ENCODE data around the gene FAM234B.

Gene FAM234B

GRCh38 chr12:13004986-13005385 lies 39.2 kb upstream of the FAM234B start:
- H3K4me1 Mint-ChIP-seq = peaks cover 11% of the 10 kb centered on the region

GRCh38 chr12:13005649-13006048 lies 38.5 kb upstream of the FAM234B start:
- Mint-ChIP-seq H3K4me1 (peaks cover 9% of the 10 kb centered on the region), H3K36me3 (no peaks in the 10 kb centered on the region), H3K4me3 (no peak overlapping the region), H3K27ac (no peak overlapping the region), H3K27me3 (no peaks in the 10 kb centered on the region), H3K9me3 (no peaks in the 10 kb centered on the region)
- ATAC-seq = no peak

More at GRCh38 chr12:13004986-13005385, 39.2 kb upstream of the FAM234B start:
- H3K9me3 Mint-ChIP-seq = no peaks in the 10 kb centered on the region
- H3K36me3 Mint-ChIP-seq = no peaks in the 10 kb centered on the region
- H3K27me3 Mint-ChIP-seq = no peaks in the 10 kb centered on the region
- H3K27ac Mint-ChIP-seq = no peak overlapping the region
- no peak for ATAC-seq
- H3K4me3 Mint-ChIP-seq = no peak overlapping the region

- ATAC-seq = no peak
- H3K4me3 Mint-ChIP-seq = no peak overlapping the region
- H3K4me1 Mint-ChIP-seq = no peaks in the 10 kb centered on the region
- no peak overlapping the region for H3K27ac Mint-ChIP-seq
- no peaks in the 10 kb centered on the region for H3K36me3 Mint-ChIP-seq
- no peaks in the 10 kb centered on the region for H3K27me3 Mint-ChIP-seq
- no peaks in the 10 kb centered on the region for H3K9me3 Mint-ChIP-seq
These were observed 36.5 kb upstream of the FAM234B start for GRCh38 chr12:13007496-13008233.

- H3K27ac Mint-ChIP-seq = no peak overlapping the region
- H3K4me1 Mint-ChIP-seq = no peaks in the 10 kb centered on the region
- H3K27me3 Mint-ChIP-seq = no peaks in the 10 kb centered on the region
- H3K4me3 Mint-ChIP-seq = no peak overlapping the region
- H3K36me3 Mint-ChIP-seq = no peaks in the 10 kb centered on the region
- ATAC-seq = no peak
- no peaks in the 10 kb centered on the region for H3K9me3 Mint-ChIP-seq
These were observed 35.3 kb upstream of the FAM234B start for GRCh38 chr12:13008741-13009380.

- Mint-ChIP-seq H3K27ac (no peak overlapping the region), H3K4me1 (no peaks in the 10 kb centered on the region), H3K9me3 (no peaks in the 10 kb centered on the region), H3K36me3 (no peaks in the 10 kb centered on the region), H3K27me3 (peaks cover 5% of the 10 kb centered on the region), H3K4me3 (no peak overlapping the region)
- no peak for ATAC-seq
These were observed 33.1 kb upstream of the FAM234B start for GRCh38 chr12:13011098-13011497.

- Mint-ChIP-seq H3K9me3 (no peaks in the 10 kb centered on the region), H3K36me3 (no peaks in the 10 kb centered on the region), H3K27me3 (peaks cover 68% of the 10 kb centered on the region), H3K4me3 (no peak overlapping the region), H3K27ac (no peak overlapping the region), H3K4me1 (peaks cover 6% of the 10 kb centered on the region)
- no peak for ATAC-seq
These were observed 21.3 kb upstream of the FAM234B start for GRCh38 chr12:13022851-13023271.

GRCh38 chr12:13023811-13024530 lies 20.2 kb upstream of the FAM234B start:
- ATAC-seq = no peak
- Mint-ChIP-seq H3K27me3 (peaks cover 58% of the 10 kb centered on the region), H3K4me3 (no peak overlapping the region), H3K36me3 (no peaks in the 10 kb centered on the region), H3K9me3 (no peaks in the 10 kb centered on the region), H3K4me1 (peaks cover 6% of the 10 kb centered on the region), H3K27ac (no peak overlapping the region)

- Mint-ChIP-seq H3K36me3 (no peaks in the 10 kb centered on the region), H3K27ac (no peak overlapping the region), H3K27me3 (peaks cover 53% of the 10 kb centered on the region), H3K4me3 (no peak overlapping the region), H3K4me1 (peaks cover 6% of the 10 kb centered on the region), H3K9me3 (no peaks in the 10 kb centered on the region)
- no peak for ATAC-seq
These were observed 19.7 kb upstream of the FAM234B start for GRCh38 chr12:13024531-13024916.

GRCh38 chr12:13026286-13026685 lies 17.9 kb upstream of the FAM234B start:
- Mint-ChIP-seq H3K9me3 (no peaks in the 10 kb centered on the region), H3K4me3 (no peak overlapping the region), H3K36me3 (no peaks in the 10 kb centered on the region), H3K27me3 (peaks cover 41% of the 10 kb centered on the region), H3K27ac (no peak overlapping the region), H3K4me1 (peaks cover 6% of the 10 kb centered on the region)
- ATAC-seq = no peak

GRCh38 chr12:13027032-13027431 lies 17.1 kb upstream of the FAM234B start:
- Mint-ChIP-seq H3K27me3 (peaks cover 35% of the 10 kb centered on the region), H3K4me1 (peaks cover 6% of the 10 kb centered on the region), H3K36me3 (no peaks in the 10 kb centered on the region), H3K27ac (no peak overlapping the region), H3K9me3 (no peaks in the 10 kb centered on the region), H3K4me3 (no peak overlapping the region)
- no peak for ATAC-seq

GRCh38 chr12:13027508-13027907 lies 16.7 kb upstream of the FAM234B start:
- Mint-ChIP-seq H3K27ac (no peak overlapping the region), H3K27me3 (peaks cover 35% of the 10 kb centered on the region), H3K4me3 (no peak overlapping the region), H3K36me3 (no peaks in the 10 kb centered on the region), H3K4me1 (peaks cover 6% of the 10 kb centered on the region), H3K9me3 (no peaks in the 10 kb centered on the region)
- ATAC-seq = no peak

GRCh38 chr12:13028825-13029570 lies 15.2 kb upstream of the FAM234B start:
- Mint-ChIP-seq H3K27ac (no peak overlapping the region), H3K4me3 (no peak overlapping the region), H3K27me3 (peaks cover 26% of the 10 kb centered on the region), H3K36me3 (no peaks in the 10 kb centered on the region), H3K4me1 (peaks cover 6% of the 10 kb centered on the region), H3K9me3 (no peaks in the 10 kb centered on the region)
- ATAC-seq = no peak

GRCh38 chr12:13030541-13031291 lies 13.5 kb upstream of the FAM234B start:
- H3K4me1 Mint-ChIP-seq = no peaks in the 10 kb centered on the region
- H3K4me3 Mint-ChIP-seq = no peak overlapping the region
- no peak overlapping the region for H3K27ac Mint-ChIP-seq
- no peaks in the 10 kb centered on the region for H3K9me3 Mint-ChIP-seq
- no peaks in the 10 kb centered on the region for H3K36me3 Mint-ChIP-seq
- no peak for ATAC-seq
- H3K27me3 Mint-ChIP-seq = peaks cover 9% of the 10 kb centered on the region

- H3K27me3 Mint-ChIP-seq = no peaks in the 10 kb centered on the region
- no peak overlapping the region for H3K4me3 Mint-ChIP-seq
- no peaks in the 10 kb centered on the region for H3K4me1 Mint-ChIP-seq
- no peaks in the 10 kb centered on the region for H3K9me3 Mint-ChIP-seq
- no peaks in the 10 kb centered on the region for H3K36me3 Mint-ChIP-seq
- ATAC-seq = no peak
- no peak overlapping the region for H3K27ac Mint-ChIP-seq
These were observed 12.0 kb upstream of the FAM234B start for GRCh38 chr12:13032164-13032563.
